Activated CD4-positive, alpha-beta T cell treated with anti-CD3 and anti-CD28 coated beads, Interleukin-2, amount 50 U/mL, for 1 hour (primary cell): ENCODE measurements around the gene ZNF3.

Source experiments
- DNase-seq: peaks from one replicate; pipeline ENCODE4 v3.0.0-alpha.2; 2020

The ZNF3 gene

GRCh38 chr7:100107890-100108289, 26.4 kb upstream of the ZNF3 start:
- no peak for DNase-seq

- no peak for DNase-seq
These were observed 25.7 kb upstream of the ZNF3 start for GRCh38 chr7:100107125-100107737.

- DNase-seq: no peak
These were observed 25.1 kb upstream of the ZNF3 start for GRCh38 chr7:100106633-100107032.

GRCh38 chr7:100105534-100105933, 24.0 kb upstream of the ZNF3 start:
- DNase-seq: no peak

GRCh38 chr7:100102950-100103840, 21.7 kb upstream of the ZNF3 start:
- no peak for DNase-seq

- DNase-seq: peak; percentile 92
These were observed 19.7 kb upstream of the ZNF3 start, which contains the start of the genes AP4M1 and MCM7 for GRCh38 chr7:100101016-100101862. Gene AP4M1, plus strand, starts transcription at chr7:100101643. Its CDS starts 72 bp downstream, at chr7:100101715. Gene MCM7, minus strand, starts transcription at chr7:100101397. Its CDS starts 103 bp downstream, at chr7:100101294.

GRCh38 chr7:100100420-100101015, 19.0 kb upstream of the ZNF3 start:
- DNase-seq: peak; percentile 79

GRCh38 chr7:100099452-100099851, 17.9 kb upstream of the ZNF3 start:
- no peak for DNase-seq

GRCh38 chr7:100098913-100099312, 17.4 kb upstream of the ZNF3 start:
- no peak for DNase-seq

- DNase-seq: no peak
These were observed 14.2 kb upstream of the ZNF3 start for GRCh38 chr7:100095704-100096103.

GRCh38 chr7:100095289-100095688, 13.8 kb upstream of the ZNF3 start:
- no peak for DNase-seq

- no peak for DNase-seq
These were observed 12.5 kb upstream of the ZNF3 start for GRCh38 chr7:100093925-100094486.

GRCh38 chr7:100093498-100093897, 12.0 kb upstream of the ZNF3 start:
- DNase-seq: no peak

- DNase-seq: no peak
These were observed 11.5 kb upstream of the ZNF3 start for GRCh38 chr7:100093054-100093453.

- no peak for DNase-seq
These were observed 10.1 kb upstream of the ZNF3 start for GRCh38 chr7:100091411-100092181.

- no peak for DNase-seq
These were observed 9.2 kb upstream of the ZNF3 start for GRCh38 chr7:100090527-100091410.

GRCh38 chr7:100089458-100090196, 8.1 kb upstream of the ZNF3 start:
- DNase-seq: no peak

GRCh38 chr7:100088621-100089457, 7.3 kb upstream of the ZNF3 start, which contains the start of gene COPS6:
Gene COPS6, plus strand, starts transcription at chr7:100088969. Its CDS starts 22 bp downstream, at chr7:100088991.
- peak; percentile 84 for DNase-seq
